COLO668 (cell line): ENCODE data around the gene PTGS1.
"Not testable (repeated sequence)": the region's sequence is repeated elsewhere in the genome, so short reads cannot be mapped to it uniquely, and the experiment has no call there.

ENCODE experiments used
- DNase-seq: peaks from one replicate; lab custom pipeline; 2025; ENCODE audit not compliant: unreplicated experiment; lab: John Stamatoyannopoulos, UW

PTGS1 gene

DNA sequence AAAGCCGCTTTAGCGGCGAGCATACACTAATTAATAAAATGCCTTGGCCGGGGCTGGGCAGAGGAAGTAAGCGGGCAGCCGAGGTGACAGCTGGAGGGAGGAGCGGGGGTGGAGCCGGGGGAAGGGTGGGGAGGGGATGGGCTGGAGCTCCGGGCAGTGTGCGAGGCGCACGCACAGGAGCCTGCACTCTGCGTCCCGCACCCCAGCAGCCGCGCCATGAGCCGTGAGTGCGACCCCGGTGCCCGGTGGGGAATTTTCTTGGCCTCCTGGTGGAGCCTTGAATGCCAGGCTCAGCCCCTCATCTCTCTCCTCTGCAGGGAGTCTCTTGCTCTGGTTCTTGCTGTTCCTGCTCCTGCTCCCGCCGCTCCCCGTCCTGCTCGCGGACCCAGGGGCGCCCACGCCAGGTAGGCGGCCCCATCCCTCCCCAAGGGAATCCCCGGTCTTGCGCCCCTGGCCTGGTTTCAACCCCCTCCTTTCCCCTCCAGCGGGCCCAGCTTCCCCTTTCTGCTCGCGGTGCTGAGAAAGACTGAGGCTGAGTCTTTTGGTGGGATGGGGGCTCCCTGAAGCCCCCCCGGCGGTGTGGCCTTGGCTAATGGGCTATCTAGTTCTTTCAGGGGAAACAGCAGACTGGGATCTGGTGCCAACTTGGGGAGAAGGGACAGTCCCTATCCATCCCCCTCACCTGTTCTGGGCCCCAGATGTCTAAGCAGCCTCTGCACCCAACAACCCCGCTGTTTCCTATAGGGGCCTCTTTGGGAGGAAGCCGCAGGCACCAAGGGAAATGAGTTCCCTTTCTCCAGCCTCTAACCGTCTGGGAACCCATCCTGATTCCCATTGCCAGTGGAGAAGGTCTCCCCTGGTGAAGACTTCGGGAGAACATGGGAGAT, at the start of gene PTGS1:
Gene PTGS1 (plus strand): TSS at position 156 of the 887 bp plus-strand sequence. CDS start 61 bp downstream, at position 217.
- peak; percentile 12 for DNase-seq

DNA sequence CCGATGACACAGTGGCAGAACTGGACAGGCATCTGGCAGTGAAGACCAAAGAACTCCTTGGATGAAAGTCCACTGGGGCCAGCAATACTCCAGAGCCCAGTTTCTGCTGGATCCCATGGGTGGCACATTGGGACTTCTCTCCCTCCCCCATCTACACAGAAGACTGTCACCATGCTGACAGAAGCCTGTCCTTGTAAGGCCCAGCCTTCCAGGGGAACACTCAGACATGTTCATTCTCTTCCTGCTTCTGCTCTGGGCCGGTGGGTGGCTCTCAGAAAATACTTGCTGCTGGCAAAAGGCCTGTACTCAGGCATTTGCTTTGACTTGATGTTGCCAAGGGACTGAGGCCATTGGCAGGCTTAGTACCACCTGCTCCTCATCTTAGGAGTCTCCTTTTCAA, 48.3 kb upstream of the PTGS1 start:
- DNase-seq, result no peak

DNA sequence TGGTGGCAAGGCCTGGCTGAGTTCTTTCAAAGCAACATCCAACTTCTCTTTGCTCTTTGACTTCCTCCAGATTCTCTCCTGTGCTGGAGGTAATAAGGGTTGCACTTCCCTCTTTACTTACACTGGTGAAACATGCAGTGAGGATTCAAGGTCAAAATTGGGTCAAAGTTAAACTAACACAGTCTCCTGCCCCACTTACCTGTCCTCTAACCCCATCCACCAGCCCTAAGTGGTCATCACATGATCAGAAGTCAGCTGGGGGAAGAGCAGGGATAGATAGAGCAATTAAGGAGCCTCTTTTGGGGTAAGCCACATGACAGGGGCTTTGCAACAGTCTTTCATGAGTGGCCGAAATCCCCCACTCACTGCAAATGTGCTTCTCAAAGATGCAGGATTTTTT, 46.2 kb upstream of the PTGS1 start:
- DNase-seq, result not testable (repeated sequence)

DNA sequence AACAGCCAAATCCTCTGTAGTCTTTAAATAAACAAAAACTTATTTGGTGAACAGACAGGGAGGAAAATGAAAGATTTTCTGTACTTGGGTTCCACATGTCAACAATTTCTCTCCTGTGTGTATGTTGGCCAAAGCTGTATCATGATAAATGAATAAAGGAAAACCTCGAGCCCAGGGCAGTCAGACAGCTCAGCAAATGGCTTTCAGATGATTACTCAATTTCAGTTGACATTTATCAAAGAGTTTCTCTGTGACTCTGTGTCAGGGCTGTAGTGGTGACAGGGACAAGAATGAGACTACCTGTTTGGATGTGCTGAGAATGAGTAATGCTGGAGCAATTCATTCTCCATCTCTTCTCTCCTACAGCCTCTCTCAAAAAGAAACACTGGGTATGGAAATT, 45.7 kb upstream of the PTGS1 start:
- no peak for DNase-seq

DNA sequence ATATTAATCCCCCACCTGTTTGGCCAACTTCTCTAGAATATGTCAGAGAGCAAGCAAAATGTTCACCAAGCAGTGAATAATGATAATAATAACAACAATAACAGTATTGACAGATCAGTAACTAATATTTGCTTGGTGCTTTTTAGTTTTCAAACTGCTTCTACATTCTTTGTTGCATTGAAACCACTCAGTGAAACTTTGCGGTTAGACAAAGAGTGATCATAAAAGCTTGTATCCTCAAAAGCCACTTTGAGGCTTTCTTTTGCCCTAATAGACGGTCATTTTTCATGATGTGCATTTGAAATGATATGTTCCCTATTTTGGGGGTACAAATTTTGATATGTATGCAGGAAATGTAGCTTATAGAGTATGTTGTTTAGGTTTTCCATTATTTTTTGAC, 43.6 kb upstream of the PTGS1 start:
- no peak for DNase-seq

DNA sequence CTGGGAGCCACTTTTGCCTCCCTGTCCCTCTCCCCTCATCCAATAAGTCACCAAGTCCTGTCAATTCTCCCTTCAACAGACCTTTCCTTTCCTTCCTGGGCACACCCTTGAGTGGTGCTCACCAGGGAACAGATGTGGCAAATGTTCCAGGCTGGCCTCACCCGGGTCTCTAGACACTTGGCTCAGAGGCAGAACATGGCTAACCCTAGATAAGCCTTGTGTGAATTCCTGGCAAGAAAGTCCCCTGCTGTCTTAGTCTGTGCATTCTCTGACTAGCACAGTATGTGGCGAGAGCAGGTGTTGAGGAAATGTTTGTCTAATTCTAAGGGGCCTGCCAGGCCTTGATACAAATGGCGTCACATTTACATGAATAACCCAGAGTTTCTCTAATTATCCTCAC, 41.2 kb upstream of the PTGS1 start:
- DNase-seq, result no peak

DNA sequence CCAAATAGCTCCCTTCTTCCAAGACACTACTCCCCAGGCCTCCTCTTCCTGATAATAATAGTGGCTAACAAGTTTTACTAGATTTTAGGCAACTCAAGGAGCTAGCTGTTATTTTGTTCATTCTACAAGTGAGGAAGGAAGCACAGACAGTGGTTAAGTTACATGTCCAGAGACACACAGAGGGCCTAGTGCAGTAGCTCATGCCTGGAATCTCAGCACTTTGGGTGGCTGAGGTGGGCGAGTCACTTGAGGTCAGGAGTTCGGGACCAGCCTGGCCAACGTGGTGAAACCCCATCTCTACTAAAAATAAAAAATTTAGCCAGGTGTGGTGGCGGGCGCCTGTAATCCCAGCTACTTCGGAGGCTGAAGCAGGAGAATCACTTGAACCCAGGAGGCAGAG, 40.4 kb upstream of the PTGS1 start:
- DNase-seq, result not testable (repeated sequence)

DNA sequence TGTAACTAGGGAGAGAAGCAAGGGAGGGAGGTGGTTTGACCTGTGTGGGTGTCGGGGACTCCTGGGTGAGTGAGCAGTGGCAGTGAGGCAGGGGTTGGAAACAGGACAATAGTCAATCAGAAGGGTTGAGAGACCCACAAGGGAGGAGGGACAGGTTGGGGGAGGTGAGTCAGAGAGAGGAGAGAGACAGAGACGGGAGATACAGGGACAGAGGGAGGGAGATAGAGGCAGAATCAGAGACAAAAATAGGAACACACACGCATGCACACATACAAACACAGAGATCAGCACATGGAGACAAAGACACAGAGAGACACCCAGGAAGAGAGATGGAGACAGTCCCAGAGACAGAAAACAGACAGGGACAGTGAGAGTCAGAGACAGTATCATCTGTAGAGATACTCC, 39.3 kb upstream of the PTGS1 start:
- no peak for DNase-seq

DNA sequence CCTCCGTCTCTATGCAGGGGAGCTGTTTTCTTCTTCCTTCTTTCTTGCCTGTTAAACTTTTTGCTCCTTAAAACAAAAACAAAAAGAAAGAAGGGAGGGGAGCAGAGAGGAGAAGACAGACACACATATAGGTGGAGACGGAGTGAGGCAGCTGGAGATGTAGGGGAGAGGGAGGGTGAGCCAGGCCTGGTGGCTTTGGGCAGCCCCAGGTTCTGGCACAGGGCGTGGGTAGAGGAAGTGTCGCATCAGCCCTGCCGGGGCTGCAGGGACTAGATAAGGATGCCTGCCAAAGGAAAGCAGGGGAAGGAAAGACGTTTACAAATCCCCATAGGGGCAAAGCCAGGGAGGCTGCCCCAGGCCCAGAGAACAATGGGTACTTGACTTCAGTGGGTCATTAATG, 38.7 kb upstream of the PTGS1 start:
- no peak for DNase-seq

DNA sequence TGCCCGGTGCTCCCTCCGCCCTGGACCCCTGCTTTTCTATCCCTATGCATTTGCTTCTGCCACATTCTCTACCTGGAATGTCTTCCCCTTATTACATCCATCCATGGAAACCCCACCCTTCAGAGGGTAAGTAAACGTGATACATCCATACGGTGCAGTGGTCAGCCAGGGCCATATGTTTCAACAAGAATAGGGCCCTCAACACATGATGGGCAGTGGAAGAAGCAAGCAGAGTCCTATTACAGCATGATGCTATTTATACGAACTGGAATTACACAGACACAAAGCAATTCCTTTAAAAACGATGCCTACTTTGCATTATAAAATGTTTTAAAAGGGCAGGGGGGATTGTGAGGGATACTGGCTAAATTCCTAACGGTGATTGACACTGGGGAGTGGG, 38.2 kb upstream of the PTGS1 start:
- no peak for DNase-seq

DNA sequence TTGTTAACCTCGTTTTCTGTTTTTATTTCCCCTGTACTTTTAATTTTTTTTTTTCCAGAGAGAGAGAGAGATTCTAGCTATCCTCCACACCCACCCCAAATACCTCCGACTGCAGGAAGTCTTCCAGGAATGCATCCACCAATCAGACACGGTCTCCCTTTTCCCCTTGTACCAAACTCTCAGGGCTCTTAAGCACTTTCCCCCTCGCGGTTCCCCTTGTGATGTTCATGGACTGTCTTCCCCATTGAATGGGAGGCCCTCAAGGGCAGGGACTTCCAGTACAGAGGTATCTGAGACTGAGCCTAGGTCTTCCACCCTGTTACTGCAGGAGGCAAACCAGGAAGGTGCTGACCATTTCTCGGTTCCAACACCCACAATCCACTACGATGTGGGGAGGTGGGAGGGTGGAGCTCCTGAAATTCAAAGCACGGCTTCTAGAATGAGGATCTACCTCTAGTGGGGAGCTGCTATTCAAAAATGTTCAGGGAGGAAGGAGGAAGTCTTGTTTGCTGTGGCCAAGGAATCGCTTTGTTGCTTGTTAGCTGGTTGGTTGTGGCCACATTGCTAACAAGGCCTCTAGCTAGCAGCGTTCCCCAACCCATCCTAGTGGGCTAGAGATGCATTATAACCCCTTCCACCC, 37.5 kb upstream of the PTGS1 start:
- no peak for DNase-seq

DNA sequence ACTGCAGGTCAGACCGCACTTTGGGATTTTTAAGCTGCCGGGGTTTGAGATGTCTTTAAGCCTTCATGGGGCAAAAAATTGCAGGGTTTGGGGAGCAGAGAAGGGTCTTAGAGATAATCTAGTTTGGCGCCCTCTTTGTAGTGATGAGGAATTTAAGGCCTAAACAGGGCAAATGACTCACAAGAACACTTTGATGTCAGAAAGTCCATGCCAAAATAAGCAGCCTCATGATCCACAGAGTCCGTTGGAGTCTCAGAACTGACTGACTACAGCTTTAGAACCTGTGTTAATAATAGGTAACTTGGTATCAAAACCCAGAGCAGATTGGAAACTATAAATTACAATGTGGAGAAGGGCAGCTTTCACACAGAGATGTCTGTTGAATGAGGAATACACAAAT, 35.9 kb upstream of the PTGS1 start:
- DNase-seq, result no peak

DNA sequence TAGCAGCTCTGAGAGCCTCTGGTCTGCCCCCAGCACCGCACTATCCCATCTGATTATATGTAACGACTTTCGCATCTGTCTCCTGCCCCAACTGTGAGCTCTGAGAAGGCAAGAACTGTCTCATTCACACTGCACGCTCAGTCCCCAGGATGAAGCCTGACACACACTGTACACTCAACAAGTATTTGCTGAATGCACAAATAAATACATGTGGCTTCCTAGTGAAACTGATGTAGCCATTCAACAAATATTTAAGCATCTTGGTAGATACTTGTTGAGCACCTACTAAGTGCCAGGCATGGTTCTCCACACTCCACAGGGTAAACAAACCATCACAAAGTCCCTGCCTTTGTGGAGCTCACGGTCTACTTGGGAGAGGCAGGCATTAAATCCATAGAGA, 34.6 kb upstream of the PTGS1 start:
- no peak for DNase-seq

DNA sequence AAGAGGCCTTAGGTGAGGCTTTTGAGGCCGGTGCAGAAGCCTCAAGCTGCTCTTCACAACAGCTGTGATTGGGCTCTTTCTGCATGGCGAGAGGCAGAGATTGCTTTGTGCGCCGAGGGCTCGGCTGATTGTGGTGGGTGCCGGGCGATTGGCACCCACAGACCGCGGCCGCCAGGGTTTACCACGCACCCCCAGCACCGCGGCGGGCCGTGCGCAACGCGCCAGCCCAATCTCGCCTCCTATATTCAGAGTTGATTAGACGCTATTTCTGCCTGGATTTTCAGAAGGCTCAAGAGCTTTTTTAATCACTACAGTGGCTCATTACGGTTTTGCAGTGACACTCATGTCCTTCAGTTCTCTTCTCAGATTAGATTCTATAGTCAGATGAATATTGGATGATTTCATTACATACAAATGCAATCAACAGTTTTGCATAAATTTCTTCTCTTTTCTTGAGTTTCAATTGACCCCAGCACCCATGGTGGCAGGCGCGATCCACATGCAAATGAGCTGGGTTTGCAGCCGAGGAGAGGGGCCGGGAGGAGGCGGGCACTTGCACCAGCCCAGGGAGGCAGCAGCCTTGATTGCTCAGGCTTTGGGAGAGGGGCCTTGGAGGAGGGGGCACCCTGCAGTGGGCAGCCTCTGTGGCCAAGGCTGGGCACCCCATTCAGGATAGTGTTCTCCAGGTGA, 33.8 kb upstream of the PTGS1 start:
- DNase-seq, result no peak

DNA sequence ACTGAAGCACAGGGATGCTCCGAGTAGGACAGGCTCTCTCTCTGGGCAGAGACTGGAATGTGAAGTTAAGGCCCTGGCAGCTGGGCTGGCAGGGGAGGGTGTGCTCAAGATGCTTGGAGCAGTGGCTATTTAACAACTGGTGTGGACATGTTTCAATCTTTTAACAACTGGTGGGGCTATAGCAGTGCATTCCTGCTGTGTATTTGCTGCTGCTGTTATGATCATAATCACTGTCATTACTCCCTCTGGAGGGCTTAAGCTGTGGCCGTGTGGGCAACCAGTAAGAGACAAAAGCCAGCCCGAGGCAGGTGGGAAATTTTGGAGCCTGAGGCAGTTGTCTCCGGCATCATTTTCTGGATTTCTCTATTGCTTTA, 33.3 kb upstream of the PTGS1 start:
- no peak for DNase-seq

DNA sequence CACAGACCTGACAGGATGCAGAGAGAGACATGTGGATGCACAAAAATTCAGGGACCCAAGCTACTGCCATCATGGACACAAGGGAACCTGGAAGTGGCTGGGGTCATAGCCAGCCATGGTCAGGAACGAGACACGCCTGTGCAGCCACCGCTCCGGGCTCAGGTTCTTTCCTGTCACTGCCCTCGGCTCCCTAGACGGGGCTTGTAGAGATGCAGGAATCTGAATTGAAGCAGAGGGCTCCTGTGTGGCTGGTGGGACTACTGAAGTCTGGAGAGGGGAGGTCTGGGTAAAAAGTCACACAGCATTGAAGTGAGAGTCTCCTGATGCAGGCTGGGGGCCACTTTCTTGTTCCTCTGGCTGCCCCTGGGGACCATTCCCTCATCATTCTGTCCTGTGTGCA, 32.3 kb upstream of the PTGS1 start:
- no peak for DNase-seq

DNA sequence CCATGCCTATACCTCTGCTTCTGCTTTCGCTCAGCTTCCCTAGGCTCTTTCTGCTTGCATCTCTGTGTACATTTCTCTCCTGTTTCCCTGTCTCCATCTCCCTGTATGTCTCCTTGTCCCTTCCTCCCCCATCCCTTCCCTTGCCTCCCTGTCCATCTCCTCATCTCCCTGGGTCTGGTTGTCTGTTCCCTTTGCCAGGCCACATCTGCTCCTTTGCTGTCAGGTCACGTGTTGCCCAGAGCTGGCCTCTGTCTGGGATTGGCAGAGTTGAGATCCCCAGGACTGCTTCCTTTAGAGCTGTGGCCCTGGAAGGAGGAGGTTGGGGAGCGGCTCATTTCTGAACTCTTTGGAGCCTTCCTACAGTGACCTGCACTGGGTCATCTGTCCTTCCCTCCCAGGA, 31.8 kb upstream of the PTGS1 start:
- no peak for DNase-seq

DNA sequence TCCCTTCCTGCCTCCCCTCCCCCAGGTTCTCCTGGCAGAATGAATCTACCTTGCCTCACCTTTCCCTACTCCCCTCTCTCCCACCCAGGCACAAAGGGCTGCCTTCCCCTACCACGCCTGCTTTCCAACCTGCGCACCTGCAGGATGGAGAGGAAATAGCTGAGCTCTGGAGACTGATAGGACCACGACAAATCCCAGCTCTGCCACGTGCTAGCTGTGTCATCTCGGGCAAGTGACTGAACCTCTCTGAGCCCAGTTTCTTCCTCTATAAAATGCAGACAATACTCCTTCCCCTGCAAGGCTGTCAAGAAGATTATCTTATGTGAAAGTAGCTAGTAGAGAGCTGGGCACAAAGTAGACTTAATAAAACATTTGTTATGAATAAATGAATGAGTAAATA, 31.2 kb upstream of the PTGS1 start:
- DNase-seq, result no peak

DNA sequence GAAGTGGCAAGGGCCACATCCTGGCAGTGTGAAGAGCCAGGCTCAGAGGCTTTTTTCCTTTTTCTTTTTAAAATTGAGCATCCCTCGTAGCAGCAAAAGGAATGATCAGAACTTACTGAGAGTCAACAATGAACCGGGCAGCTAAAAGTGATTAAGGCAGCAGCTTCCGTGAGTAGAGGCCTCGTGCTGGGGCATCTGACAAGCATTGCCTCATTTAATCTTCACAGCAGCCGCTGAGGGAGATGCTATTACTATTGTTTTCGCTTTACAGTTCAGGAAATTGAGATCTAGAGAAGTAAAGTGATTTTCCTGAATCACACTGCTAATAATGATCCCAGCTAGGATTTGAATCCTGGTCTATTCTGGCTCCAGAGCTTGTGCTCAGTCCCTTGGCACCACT, 30.7 kb upstream of the PTGS1 start:
- no peak for DNase-seq

DNA sequence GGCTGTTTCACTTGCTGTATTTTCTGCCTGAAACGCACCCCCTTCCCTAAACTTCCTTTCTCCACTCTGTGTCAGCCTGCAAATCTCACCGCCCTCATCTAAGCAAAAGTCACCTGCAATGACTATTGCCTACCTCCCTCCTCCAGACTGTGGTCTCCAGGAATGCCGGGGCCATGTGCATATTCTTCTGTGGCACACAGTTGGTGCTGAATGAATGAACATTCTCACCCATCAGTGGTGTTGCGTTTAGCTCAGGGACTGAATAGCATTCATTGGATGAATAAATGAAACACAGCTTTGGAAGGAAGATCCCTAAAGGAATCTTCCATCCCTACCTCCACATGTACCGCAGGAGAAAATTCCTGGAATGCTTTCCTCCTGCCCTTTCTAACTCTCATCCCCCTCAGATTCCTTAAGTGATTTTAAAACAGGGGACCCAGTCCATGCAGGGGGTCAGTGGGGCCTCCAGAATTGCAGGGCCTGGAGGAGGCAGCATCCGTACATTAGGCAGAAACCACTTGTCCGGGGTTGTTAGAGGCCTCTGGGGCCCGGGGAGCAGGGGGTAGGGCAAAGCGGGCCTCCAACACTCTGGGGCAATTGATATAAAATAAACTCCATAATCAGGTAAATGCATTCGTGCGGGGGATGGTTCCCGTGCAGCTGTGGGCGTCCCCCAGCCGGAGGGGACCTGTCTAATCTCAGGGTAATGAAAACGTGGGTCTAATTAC, 28.3 kb upstream of the PTGS1 start:
- no peak for DNase-seq
